GM23338 (cell line): Measurements from ENCODE around the gene B4GALNT4.

Experiments
- CREB1 ChIP-seq: fragments of 250-450 bp; sonication (Bioruptor Pico); IDR thresholded peaks from 2 replicates; pipeline ENCODE4 v1.5.0; 2020; ENCODE audit warnings: low read depth, mild to moderate bottlenecking, moderate library complexity
- EZH2 ChIP-seq: fragments of 200-600 bp; sonication (generic); IDR thresholded peaks from one replicate; pipeline ENCODE4 v1.8.0; 2017; ENCODE audit warnings: antibody characterized with exemption, mild to moderate bottlenecking, low read depth; ENCODE audit not compliant: unreplicated experiment
- EZH2phosphoT487 ChIP-seq: fragments of 200-600 bp; sonication (generic); IDR thresholded peaks from one replicate; pipeline ENCODE4 v1.8.1; 2018; ENCODE audit warnings: antibody characterized with exemption; ENCODE audit not compliant: unreplicated experiment
- JUNB ChIP-seq: IDR thresholded peaks from one replicate; pipeline ENCODE4 v1.6.1; 2016; ENCODE audit warnings: antibody characterized with exemption; ENCODE audit not compliant: unreplicated experiment
- NANOG ChIP-seq: IDR thresholded peaks from 2 replicates; pipeline ENCODE4 v1.6.1; 2016; ENCODE audit warnings: antibody characterized with exemption, borderline replicate concordance
- POLR2AphosphoS5 ChIP-seq: IDR thresholded peaks from 2 replicates; pipeline ENCODE4 v1.6.1; 2016; ENCODE audit warnings: antibody characterized with exemption, low read depth
- STAT1 ChIP-seq: IDR thresholded peaks from one replicate; pipeline ENCODE4 v1.6.1; 2016; ENCODE audit warnings: antibody characterized with exemption; ENCODE audit not compliant: unreplicated experiment
- TF ChIP-seq, protein P1 (sequence below), 2 experiments: fragments of 200-600 bp in 1 of 2; sonication (generic) in 1 of 2; conservative IDR thresholded peaks; 2 replicates each; pipeline versions ENCODE4 v1.5.1 to v1.6.1; 2016 to 2017; ENCODE audit warnings: antibody characterized with exemption in 2 of 2, low read depth in 2 of 2, mild to moderate bottlenecking in 2 of 2, moderate library complexity in 1 of 2
- TF ChIP-seq, protein P2 (sequence below): IDR thresholded peaks from one replicate; pipeline ENCODE4 v1.6.1; 2018; ENCODE audit warnings: antibody characterized with exemption; ENCODE audit not compliant: unreplicated experiment
- TF ChIP-seq, protein P3 (sequence below): fragments of 250-450 bp; sonication (Bioruptor Pico); IDR thresholded peaks from 2 replicates; pipeline ENCODE4 v1.5.0; 2020; ENCODE audit warnings: mild to moderate bottlenecking, moderate library complexity

DNA sequence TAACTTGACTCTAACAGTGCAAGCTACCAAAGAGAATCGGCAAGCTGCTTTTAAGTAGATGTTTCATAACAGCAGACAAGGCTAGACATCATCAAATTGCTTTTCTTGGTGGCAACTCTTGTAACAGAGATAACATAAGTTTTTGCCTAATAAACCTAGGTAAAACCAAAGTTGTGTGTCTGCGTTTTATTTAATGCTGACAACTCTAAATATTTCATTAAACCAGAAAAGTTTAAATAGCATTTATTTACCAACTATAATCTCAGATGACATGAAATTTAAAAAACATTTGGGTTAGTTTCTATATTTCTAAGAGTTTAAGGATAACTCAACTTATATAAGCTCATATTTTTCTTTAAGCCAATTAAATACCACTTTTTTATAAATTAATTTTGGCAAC, 29.3 kb upstream of the B4GALNT4 start:
- TF ChIP-seq, protein P1, sequence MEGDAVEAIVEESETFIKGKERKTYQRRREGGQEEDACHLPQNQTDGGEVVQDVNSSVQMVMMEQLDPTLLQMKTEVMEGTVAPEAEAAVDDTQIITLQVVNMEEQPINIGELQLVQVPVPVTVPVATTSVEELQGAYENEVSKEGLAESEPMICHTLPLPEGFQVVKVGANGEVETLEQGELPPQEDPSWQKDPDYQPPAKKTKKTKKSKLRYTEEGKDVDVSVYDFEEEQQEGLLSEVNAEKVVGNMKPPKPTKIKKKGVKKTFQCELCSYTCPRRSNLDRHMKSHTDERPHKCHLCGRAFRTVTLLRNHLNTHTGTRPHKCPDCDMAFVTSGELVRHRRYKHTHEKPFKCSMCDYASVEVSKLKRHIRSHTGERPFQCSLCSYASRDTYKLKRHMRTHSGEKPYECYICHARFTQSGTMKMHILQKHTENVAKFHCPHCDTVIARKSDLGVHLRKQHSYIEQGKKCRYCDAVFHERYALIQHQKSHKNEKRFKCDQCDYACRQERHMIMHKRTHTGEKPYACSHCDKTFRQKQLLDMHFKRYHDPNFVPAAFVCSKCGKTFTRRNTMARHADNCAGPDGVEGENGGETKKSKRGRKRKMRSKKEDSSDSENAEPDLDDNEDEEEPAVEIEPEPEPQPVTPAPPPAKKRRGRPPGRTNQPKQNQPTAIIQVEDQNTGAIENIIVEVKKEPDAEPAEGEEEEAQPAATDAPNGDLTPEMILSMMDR (conservative IDR thresholded peaks at IDR 0.05; ENCODE audit: low read depth in 2 of 2) = no peak
- TF ChIP-seq EZH2phosphoT487 (no peak), EZH2 (no peak), NANOG (no peak), STAT1 (no peak), CREB1 (CRISPR knock-in tag) (no peak), JUNB (no peak), POLR2AphosphoS5 (no peak)
- TF ChIP-seq, protein P2, sequence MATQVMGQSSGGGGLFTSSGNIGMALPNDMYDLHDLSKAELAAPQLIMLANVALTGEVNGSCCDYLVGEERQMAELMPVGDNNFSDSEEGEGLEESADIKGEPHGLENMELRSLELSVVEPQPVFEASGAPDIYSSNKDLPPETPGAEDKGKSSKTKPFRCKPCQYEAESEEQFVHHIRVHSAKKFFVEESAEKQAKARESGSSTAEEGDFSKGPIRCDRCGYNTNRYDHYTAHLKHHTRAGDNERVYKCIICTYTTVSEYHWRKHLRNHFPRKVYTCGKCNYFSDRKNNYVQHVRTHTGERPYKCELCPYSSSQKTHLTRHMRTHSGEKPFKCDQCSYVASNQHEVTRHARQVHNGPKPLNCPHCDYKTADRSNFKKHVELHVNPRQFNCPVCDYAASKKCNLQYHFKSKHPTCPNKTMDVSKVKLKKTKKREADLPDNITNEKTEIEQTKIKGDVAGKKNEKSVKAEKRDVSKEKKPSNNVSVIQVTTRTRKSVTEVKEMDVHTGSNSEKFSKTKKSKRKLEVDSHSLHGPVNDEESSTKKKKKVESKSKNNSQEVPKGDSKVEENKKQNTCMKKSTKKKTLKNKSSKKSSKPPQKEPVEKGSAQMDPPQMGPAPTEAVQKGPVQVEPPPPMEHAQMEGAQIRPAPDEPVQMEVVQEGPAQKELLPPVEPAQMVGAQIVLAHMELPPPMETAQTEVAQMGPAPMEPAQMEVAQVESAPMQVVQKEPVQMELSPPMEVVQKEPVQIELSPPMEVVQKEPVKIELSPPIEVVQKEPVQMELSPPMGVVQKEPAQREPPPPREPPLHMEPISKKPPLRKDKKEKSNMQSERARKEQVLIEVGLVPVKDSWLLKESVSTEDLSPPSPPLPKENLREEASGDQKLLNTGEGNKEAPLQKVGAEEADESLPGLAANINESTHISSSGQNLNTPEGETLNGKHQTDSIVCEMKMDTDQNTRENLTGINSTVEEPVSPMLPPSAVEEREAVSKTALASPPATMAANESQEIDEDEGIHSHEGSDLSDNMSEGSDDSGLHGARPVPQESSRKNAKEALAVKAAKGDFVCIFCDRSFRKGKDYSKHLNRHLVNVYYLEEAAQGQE = no peak
- TF ChIP-seq, protein P3, sequence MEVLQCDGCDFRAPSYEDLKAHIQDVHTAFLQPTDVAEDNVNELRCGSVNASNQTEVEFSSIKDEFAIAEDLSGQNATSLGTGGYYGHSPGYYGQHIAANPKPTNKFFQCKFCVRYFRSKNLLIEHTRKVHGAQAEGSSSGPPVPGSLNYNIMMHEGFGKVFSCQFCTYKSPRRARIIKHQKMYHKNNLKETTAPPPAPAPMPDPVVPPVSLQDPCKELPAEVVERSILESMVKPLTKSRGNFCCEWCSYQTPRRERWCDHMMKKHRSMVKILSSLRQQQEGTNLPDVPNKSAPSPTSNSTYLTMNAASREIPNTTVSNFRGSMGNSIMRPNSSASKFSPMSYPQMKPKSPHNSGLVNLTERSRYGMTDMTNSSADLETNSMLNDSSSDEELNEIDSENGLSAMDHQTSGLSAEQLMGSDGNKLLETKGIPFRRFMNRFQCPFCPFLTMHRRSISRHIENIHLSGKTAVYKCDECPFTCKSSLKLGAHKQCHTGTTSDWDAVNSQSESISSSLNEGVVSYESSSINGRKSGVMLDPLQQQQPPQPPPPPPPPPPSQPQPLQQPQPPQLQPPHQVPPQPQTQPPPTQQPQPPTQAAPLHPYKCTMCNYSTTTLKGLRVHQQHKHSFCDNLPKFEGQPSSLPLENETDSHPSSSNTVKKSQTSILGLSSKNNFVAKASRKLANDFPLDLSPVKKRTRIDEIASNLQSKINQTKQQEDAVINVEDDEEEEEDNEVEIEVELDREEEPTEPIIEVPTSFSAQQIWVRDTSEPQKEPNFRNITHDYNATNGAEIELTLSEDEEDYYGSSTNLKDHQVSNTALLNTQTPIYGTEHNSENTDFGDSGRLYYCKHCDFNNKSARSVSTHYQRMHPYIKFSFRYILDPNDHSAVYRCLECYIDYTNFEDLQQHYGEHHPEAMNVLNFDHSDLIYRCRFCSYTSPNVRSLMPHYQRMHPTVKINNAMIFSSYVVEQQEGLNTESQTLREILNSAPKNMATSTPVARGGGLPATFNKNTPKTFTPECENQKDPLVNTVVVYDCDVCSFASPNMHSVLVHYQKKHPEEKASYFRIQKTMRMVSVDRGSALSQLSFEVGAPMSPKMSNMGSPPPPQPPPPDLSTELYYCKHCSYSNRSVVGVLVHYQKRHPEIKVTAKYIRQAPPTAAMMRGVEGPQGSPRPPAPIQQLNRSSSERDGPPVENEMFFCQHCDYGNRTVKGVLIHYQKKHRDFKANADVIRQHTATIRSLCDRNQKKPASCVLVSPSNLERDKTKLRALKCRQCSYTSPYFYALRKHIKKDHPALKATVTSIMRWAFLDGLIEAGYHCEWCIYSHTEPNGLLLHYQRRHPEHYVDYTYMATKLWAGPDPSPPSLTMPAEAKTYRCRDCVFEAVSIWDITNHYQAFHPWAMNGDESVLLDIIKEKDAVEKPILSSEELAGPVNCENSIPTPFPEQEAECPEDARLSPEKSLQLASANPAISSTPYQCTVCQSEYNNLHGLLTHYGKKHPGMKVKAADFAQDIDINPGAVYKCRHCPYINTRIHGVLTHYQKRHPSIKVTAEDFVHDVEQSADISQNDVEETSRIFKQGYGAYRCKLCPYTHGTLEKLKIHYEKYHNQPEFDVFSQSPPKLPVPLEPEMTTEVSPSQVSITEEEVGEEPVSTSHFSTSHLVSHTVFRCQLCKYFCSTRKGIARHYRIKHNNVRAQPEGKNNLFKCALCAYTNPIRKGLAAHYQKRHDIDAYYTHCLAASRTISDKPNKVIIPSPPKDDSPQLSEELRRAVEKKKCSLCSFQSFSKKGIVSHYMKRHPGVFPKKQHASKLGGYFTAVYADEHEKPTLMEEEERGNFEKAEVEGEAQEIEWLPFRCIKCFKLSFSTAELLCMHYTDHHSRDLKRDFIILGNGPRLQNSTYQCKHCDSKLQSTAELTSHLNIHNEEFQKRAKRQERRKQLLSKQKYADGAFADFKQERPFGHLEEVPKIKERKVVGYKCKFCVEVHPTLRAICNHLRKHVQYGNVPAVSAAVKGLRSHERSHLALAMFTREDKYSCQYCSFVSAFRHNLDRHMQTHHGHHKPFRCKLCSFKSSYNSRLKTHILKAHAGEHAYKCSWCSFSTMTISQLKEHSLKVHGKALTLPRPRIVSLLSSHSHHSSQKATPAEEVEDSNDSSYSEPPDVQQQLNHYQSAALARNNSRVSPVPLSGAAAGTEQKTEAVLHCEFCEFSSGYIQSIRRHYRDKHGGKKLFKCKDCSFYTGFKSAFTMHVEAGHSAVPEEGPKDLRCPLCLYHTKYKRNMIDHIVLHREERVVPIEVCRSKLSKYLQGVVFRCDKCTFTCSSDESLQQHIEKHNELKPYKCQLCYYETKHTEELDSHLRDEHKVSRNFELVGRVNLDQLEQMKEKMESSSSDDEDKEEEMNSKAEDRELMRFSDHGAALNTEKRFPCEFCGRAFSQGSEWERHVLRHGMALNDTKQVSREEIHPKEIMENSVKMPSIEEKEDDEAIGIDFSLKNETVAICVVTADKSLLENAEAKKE = no peak
